Activated CD4-positive, alpha-beta T cell treated with anti-CD3 and anti-CD28 coated beads for 4 hours (primary cell): ENCODE data around the gene SORL1.
A peak's percentile ranks its signal among the peaks of the same experiment; 100 is the strongest.
"Not testable (repeated sequence)": the region's sequence is repeated elsewhere in the genome, so short reads cannot be mapped to it uniquely, and the experiment has no call there.

Experiments used
- DNase-seq, 2 donors: peaks; one replicate each; pipeline ENCODE4 v3.0.0-alpha.2; 2020

Gene SORL1

DNA sequence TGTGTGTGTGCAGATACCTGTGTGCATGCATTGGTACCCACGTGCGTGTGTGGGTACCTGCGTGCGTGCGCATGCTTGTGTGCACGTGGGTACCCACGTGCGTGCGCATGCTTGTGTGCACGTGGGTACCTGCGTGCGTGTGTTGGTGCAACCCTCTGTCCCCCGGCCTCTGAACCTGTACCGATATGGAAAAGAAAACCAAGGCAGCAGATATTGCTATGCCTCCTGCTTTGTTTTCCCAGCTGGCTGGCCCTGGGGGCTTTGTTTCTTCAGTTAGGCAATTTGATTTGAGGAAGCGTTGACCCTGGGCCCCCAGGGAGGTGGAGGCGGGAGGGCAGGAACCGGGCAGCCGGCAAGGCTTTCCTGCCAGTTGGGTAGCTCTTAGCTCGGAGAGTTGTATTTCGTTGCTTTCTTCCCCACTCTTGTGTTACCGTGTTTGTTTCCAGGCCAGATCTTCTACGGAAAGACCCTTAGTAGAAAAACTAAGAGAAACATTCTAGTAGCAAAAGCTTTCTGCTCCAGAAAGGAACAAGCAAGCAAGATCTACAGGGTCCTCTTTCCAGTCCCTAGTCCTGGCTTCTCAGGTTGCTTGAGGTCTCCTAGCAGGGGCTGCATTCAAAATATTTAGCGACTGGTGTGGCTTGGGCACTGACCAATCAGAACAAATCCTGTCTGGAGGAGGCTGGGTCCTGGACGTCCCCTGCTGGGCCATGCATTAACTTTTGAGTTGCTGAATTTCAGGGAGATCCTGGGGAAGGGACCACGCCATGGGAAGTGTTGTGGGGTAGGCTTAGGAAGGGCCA is 27.0 kb downstream of the SORL1 start:
- no peak for DNase-seq

- no peak for DNase-seq
Observed at GRCh38 chr11:121479698-121480238, 27.7 kb downstream of the SORL1 start.

GRCh38 chr11:121481484-121482230 is 29.5 kb downstream of the SORL1 start:
- peak in 1 of 2 donors; percentile 12 for DNase-seq

DNA sequence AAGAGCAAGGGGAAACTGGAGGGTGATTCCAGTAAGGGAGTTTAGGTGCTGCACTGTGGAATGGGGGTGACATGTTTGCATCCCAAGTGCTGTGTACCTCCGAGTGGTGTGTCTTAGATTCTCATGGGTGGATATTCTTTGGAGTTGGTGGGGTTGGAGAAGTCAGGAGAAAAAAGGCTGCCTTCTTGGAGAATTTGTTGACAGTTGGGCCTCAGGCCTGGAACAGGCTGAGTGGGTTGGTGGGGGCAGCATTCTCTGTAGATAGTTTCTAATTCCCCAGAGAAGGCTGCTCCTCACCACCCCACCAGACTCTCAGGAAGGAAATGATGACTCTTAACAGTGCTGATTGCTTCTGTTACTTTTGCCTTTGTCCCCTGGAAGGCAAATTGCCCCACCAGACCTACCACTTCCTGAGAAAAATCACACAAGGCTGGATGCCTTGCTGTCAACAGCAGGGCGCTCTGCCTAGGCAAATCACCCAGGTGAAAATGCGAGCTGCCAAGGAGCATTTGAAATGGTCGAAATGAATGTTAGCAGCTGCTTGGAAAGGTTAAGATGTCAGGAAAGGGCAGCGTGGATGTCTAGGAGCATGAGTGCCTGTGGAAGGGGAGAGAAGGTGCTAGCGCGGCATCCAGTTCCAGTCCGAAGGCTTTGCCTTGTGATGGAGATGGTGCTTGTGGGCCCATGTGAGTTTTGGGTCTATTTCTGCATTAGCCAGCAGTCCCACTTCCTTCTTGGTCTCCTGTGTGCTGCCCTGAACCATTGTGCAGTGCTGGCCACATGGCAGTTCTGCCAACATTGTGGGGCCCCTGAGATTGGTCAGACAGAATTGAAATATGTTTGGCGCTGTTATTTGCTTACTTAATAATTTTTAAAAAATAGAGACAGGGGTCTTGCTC is 30.4 kb downstream of the SORL1 start:
- peak; percentile 56 to 60 for DNase-seq

DNA sequence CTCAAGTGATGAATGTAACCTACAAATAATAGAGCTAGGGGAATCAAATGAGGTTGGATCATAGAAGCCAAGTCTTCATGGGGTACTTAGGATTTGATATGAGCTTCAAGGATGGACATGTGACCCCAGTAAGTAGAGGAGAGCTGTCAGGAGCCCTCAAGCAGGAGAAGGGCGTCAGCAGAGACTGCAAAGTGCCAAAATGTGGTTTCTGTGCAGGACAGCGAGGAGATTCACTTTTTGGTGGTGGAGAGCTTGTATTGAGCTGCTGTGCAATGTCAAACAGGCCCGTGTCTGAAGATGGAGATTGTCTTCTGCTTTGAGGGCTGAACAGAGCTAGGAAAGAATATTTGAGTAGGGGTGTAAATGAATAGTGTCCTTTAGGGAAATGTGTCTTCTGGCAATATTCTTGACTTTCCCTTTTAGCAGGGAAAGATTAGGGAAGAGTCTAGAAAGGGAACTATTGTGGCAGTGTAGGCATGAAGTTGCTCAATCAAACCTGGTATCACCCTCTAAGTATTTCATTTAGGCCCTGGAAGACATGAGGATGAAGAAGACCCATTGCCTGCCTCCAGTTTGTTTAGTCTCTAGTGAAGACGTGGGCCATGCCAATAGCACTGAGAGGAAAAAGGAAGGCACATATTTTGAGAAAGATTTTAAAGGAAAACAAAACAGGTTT is 31.8 kb downstream of the SORL1 start:
- DNase-seq: no peak

GRCh38 chr11:121485216-121485615 is 33.1 kb downstream of the SORL1 start:
- DNase-seq: no peak

- no peak for DNase-seq
Observed at GRCh38 chr11:121486054-121486453, 33.9 kb downstream of the SORL1 start.

GRCh38 chr11:121487191-121487590 is 35.1 kb downstream of the SORL1 start:
- no peak for DNase-seq

- DNase-seq: no peak
Observed at GRCh38 chr11:121488170-121488569, 36.1 kb downstream of the SORL1 start.

DNA sequence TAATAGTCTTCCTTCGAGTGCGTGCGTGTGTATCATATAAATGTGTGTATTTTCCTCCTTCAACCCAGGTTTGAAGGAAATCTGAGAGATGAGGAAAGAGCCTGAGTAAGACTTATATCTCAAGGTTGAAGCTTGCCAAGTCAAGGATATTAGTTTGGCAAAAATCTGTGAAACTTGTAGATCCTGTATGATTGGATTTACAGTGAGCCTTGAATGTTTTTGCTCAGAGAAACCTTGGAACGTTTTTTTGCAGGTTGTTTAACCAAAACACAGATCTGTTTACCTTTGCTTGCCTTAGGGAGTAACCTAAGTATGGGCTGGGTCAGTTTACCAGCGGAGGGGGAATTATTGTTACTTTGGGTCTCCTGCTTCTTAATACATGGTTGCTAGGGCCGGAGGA is 36.5 kb downstream of the SORL1 start:
- DNase-seq: no peak

DNA sequence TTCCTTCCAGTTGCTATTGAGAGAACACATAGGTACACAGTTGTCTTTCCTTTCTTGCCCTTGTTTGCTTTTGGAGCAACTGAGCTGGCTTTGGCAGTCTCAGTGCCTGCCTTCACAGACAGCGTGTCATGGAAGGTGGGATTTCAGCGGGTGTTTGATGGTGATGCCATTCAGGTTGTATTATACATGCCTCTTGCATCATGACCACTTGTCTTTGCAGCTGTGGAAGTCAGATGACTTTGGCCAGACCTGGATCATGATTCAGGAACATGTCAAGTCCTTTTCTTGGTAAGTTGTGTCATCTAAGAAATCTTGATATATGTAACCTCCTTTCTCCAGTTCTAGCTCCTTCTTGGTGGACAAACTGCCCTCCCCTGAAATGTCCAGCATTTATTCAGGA is 37.7 kb downstream of the SORL1 start:
- no peak for DNase-seq

DNA sequence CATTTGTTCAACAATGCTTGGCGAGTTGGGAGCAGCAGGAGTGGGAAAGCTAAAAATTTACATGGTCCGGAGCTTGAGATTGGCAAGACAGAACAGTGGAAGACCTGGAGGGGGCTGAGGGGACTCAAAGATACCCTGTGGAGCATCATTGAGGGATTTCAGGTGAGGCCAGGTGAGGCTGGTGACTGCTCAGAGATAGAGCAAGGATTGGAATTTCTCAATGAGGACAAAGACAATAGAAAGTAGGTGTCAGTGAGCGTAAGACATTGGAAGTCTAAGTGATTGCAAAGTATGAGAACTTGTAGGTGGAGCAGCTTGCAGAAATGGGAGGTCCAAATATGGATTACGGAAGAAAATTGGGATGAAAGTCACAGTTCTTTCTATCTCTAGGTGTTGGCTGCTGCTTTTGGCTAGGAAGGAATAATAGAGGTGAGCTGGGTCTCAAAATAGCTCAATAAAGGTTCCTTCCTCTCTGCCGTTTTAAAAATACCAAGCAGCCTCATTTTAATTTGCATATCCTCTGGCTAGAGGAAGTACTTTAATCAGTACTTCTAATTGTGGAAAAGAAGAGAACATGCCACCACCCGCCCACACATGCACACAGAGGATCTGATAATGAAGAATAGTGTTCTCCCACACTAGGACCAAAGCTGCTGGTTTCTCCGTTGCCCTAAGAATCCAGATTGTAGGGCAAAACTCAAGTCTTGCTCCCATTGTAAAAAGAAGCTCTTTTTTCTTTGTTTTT is 42.4 kb downstream of the SORL1 start:
- peak; percentile 70 to 71 for DNase-seq

GRCh38 chr11:121497176-121497998 is 45.3 kb downstream of the SORL1 start:
- DNase-seq: no peak

- no peak for DNase-seq
Observed at GRCh38 chr11:121499405-121499804, 47.3 kb downstream of the SORL1 start.

DNA sequence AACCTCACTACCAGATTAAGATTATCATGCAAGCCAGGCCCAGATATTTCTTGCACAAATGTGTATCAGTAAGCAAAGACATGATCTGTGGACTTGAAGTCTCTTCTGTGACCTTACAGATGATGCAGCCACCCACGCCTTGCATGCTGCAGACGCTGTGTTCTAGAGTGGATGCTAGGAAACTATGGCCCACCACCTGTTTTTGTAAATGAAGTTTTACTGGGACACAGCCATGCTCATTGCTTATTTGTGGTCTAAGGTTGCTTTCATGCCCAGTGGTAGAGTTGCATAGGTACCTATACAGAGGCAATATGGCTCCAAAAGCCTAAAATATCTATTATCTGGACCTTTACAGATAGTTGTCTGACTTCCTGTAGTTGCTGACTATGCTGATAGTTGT is 48.2 kb downstream of the SORL1 start:
- DNase-seq: no peak

DNA sequence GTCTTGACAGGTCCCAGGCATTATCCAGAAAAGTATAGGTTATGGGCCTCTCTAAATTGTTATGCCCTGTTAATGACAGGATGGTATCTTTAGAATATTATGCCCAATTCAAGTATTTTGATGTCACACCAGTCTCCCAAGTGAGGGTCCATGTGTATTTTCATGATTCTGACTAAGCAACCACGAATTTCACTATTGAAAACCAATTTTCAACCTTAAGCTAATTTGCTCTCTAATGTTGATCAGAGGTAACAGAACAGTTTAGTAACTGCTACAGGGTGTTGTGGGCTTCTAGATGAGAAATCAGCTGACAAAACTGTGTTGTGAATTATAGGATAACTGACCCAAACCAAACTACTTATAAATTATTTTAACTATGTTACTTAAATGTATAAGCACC is 48.6 kb downstream of the SORL1 start:
- DNase-seq: no peak

DNA sequence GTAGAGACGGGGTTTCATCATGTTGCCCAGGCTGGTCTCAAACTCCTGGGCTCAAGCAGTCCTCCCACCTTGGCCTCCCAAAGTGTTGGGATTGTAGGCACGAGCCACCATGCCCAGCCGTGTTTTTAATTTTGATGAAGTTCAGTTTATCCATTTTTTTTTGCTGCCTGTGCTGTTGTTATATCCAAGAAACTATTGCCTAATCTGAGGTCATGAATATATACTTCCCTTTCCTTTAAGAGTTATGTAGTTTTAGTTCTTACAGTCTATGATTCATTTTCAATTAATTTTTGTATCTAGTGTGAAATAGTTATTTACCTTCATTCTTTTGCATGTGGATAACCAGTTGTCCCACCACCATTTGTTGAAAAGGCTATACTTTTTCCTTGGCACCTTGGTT is 50.9 kb downstream of the SORL1 start:
- no peak for DNase-seq

GRCh38 chr11:121506237-121506636 is 54.1 kb downstream of the SORL1 start:
- not testable (repeated sequence) for DNase-seq

GRCh38 chr11:121508449-121508848 is 56.3 kb downstream of the SORL1 start:
- DNase-seq: no peak

- DNase-seq: no peak
Observed at GRCh38 chr11:121510438-121510837, 58.3 kb downstream of the SORL1 start.
